ENCODE results near the gene BCL6. TPM values are rescaled to one million over a fixed set of nuclear protein-coding genes. Genes with fewer than 3 reads are reported as not detected.

The BCL6 gene
- total RNA-seq, 1 donor from 2014 or later = 20.3 TPM

DNA sequence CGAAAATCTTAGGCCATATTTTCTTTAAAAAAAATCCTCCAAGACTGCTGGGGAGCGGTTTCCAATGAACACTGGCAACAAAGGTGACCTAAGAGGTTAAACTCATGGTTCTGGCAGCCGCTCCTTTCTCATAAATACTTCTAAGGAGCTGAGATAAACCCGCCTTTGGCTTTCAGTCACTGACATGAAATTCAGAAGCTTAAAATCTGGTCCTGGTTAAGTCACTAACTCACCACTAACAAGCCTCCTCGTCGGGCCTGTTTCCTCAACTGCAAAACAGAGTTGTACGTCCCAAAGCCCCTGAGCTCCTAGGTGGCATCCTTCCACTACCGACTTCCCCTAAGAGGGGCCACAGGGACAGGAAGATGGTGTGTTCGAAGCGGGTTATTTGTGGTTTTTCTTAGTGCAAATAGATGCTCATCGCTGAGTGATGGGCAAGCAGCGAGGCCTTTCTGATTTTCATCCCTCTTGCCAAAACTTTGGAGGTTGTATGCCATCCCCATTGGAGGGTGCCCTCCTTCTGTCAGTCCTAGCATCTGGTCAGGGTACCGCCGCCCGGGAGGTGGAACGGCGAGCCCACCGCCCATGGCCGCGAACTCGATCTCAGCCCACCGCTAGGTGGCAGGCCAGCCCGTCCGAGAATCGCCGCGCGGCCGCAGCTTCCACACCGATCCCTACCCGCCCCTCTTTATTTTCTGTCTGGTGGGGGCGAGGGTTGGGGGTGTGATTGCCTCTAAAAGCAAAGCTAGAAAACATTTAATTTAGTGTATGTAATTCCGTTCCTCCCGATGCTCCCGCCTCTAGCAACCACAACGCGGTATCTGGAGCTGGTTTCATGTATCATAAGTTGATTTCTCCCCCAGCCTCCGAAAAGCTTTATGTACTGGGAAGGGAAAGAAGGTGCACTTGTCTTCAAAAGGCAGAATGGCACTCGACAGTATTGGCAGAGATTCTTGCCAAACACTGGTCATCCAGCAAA is 4.6 kb downstream of the BCL6 start:
- H3K4me3 ChIP-seq = peak overlapping the region; percentile 62
- no peaks in the 10 kb centered on the region for H3K36me3 ChIP-seq
- H3K27me3 ChIP-seq = peaks cover 31% of the 10 kb centered on the region
- H3K4me1 ChIP-seq = peaks cover 9% of the 10 kb centered on the region
- Mint-ChIP-seq H3K27ac (peak overlapping the region; percentile 81), H3K36me3 (no peaks in the 10 kb centered on the region), H3K4me3 (peak overlapping the region; percentile 95), H3K9me3 (no peaks in the 10 kb centered on the region), H3K4me1 (peaks cover 53% of the 10 kb centered on the region), H3K27me3 (ENCODE audit: insufficient read depth, low read depth) (peaks cover 11% of the 10 kb centered on the region)
- H3F3A ChIP-seq (ENCODE audit: low read depth) = peaks cover 43% of the 10 kb centered on the region
- H3K9me3 ChIP-seq (ENCODE audit: low read depth) = no peaks in the 10 kb centered on the region
- no peak overlapping the region for H3K27ac ChIP-seq
- DNase-seq (ENCODE audit: low spot score) = peak; percentile 78
- H3K9ac ChIP-seq = no peak overlapping the region
- no peak overlapping the region for H2AFZ ChIP-seq (replicated peaks)
- peaks cover 47% of the 10 kb centered on the region for H4K20me1 ChIP-seq (ENCODE audit: low read depth)
- peaks cover 29% of the 10 kb centered on the region for H3K79me2 ChIP-seq (ENCODE audit: low read depth)
- peak overlapping the region; percentile 95 for H3K4me2 ChIP-seq
- TF ChIP-seq EZH2phosphoT487 (IDR thresholded peaks at IDR 0.05) (no peak), EZH2 (IDR thresholded peaks at IDR 0.05) (peak; percentile 51)
- TF ChIP-seq, protein P1, sequence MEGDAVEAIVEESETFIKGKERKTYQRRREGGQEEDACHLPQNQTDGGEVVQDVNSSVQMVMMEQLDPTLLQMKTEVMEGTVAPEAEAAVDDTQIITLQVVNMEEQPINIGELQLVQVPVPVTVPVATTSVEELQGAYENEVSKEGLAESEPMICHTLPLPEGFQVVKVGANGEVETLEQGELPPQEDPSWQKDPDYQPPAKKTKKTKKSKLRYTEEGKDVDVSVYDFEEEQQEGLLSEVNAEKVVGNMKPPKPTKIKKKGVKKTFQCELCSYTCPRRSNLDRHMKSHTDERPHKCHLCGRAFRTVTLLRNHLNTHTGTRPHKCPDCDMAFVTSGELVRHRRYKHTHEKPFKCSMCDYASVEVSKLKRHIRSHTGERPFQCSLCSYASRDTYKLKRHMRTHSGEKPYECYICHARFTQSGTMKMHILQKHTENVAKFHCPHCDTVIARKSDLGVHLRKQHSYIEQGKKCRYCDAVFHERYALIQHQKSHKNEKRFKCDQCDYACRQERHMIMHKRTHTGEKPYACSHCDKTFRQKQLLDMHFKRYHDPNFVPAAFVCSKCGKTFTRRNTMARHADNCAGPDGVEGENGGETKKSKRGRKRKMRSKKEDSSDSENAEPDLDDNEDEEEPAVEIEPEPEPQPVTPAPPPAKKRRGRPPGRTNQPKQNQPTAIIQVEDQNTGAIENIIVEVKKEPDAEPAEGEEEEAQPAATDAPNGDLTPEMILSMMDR (IDR thresholded peaks at IDR 0.05) = peak; percentile 82

DNA sequence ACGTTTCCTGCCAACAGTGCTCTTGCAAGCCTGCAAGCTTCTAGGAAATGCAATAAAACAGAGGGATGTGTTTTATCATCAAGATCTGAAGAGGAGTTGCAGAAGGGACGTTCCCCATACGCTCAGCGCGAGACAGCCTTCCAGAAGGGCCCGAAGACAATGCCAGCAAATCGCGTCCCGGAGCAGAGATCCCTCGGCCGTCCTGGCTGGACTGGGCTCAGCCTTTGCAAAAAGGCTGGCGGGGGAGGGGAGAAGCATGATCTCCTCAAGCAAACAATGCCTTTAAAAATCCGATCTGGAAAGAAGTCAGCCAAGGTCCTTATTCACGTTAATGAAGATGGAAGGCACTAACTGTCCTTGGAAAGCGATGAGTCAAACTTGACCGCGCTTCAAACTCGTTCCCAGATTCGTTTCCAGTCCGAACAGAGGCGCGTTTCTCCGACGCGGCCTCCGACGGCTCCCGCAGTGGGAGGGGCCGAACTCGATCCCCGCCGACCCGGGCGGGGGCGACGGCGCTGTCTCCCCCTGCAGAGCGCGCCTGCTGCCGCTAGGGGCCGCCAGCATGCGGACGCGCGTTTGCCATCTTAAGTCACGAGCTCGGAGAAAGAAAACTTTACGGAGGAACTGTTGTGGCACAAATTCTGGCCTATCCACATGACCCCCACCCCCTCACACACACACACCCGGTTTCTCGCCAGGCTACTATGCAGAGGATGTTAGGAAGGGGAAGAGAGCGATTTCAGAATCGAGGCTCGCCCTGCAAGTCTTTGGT is 5.5 kb downstream of the BCL6 start:
- Histone ChIP-seq H3K9ac (no peak overlapping the region), H3K79me2 (ENCODE audit: low read depth) (peaks cover 29% of the 10 kb centered on the region), H3K4me2 (peak overlapping the region; percentile 95), H3K27ac (no peak overlapping the region), H3K4me3 (peak overlapping the region; percentile 62), H4K20me1 (ENCODE audit: low read depth) (peaks cover 52% of the 10 kb centered on the region), H3F3A (ENCODE audit: low read depth) (peaks cover 38% of the 10 kb centered on the region), H2AFZ (replicated peaks) (peak overlapping the region; percentile 61), H3K9me3 (ENCODE audit: low read depth) (no peaks in the 10 kb centered on the region), H3K36me3 (no peaks in the 10 kb centered on the region), H3K27me3 (peaks cover 31% of the 10 kb centered on the region), H3K4me1 (peaks cover 9% of the 10 kb centered on the region)
- DNase-seq (ENCODE audit: low spot score) = peak; percentile 89
- Mint-ChIP-seq H3K36me3 (no peaks in the 10 kb centered on the region), H3K27me3 (ENCODE audit: insufficient read depth, low read depth) (peaks cover 5% of the 10 kb centered on the region), H3K4me3 (peak overlapping the region; percentile 95), H3K27ac (peak overlapping the region; percentile 94), H3K4me1 (peaks cover 53% of the 10 kb centered on the region), H3K9me3 (no peaks in the 10 kb centered on the region)
- TF ChIP-seq, protein P1 (IDR thresholded peaks at IDR 0.05) = peak; percentile 96
- no peak for TF ChIP-seq EZH2 (IDR thresholded peaks at IDR 0.05)

DNA sequence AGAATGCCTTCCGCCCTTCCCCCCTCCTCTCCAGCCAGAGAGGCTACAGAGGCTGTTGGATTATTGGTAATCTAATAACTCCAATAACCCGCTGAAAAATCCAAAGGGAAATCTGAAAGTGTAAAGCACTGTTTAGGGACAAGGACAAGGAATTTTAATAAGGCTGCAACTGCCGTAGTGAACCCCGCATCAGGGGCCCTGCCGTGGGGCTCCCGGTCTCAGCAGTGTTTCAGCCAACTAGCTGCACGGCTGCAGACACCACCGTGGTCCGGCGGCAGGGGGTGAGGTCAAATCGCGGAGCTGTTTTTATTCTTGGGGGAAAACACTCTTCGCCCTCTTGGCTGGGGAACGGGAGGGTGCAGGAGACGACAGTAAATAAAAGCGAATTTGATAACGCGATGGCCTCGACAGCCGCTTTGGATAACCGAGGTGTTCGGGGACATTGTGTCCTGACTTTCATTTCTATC is 6.1 kb downstream of the BCL6 start:
- no peaks in the 10 kb centered on the region for H3K36me3 ChIP-seq
- no peak overlapping the region for H3K9ac ChIP-seq
- H3K4me1 ChIP-seq = peaks cover 9% of the 10 kb centered on the region
- H3K27ac ChIP-seq = no peak overlapping the region
- no peak for DNase-seq (ENCODE audit: low spot score)
- peaks cover 33% of the 10 kb centered on the region for H3F3A ChIP-seq (ENCODE audit: low read depth)
- no peaks in the 10 kb centered on the region for H3K36me3 Mint-ChIP-seq
- peak overlapping the region; percentile 62 for H3K4me3 ChIP-seq
- TF ChIP-seq EZH2 (IDR thresholded peaks at IDR 0.05) (no peak), EZH2phosphoT487 (IDR thresholded peaks at IDR 0.05) (peak; percentile 34)
- TF ChIP-seq, protein P1 (IDR thresholded peaks at IDR 0.05) = no peak
- peaks cover 31% of the 10 kb centered on the region for H3K27me3 ChIP-seq
- H3K27ac Mint-ChIP-seq = peak overlapping the region; percentile 94
- H3K9me3 Mint-ChIP-seq = no peaks in the 10 kb centered on the region
- H4K20me1 ChIP-seq (ENCODE audit: low read depth) = peaks cover 52% of the 10 kb centered on the region
- no peak overlapping the region for H2AFZ ChIP-seq (replicated peaks)
- peaks cover 23% of the 10 kb centered on the region for H3K79me2 ChIP-seq (ENCODE audit: low read depth)
- H3K4me2 ChIP-seq = peak overlapping the region; percentile 95
- no peaks in the 10 kb centered on the region for H3K9me3 ChIP-seq (ENCODE audit: low read depth)
- H3K27me3 Mint-ChIP-seq (ENCODE audit: insufficient read depth, low read depth) = peaks cover 5% of the 10 kb centered on the region
- H3K4me3 Mint-ChIP-seq = peak overlapping the region; percentile 95
- H3K4me1 Mint-ChIP-seq = peaks cover 50% of the 10 kb centered on the region
